Neural progenitor cell (in vitro differentiated cells): Measurements from ENCODE around the gene SBF1. TPM values are rescaled to one million over a fixed set of nuclear protein-coding genes. Genes with fewer than 3 reads are reported as not detected.

Experiments used
- DNase-seq: peaks from one replicate; pipeline ENCODE4 v3.0.0-alpha.2; 2016; ENCODE audit warnings: low spot score
- H2AFZ ChIP-seq: fragments of 200-600 bp; sonication (generic); replicated peaks from 2 replicates; pipeline ENCODE4 v1.6.1; 2016; ENCODE audit warnings: antibody characterized with exemption
- H3F3A ChIP-seq: fragments of 200-600 bp; sonication (generic); 2 replicates; pipeline ENCODE4 v1.6.1; 2016; ENCODE audit warnings: antibody characterized with exemption, low read depth
- H3K27ac ChIP-seq: fragments of 200-600 bp; sonication (generic); 2 replicates; pipeline ENCODE4 v1.5.1; 2016; ENCODE audit warnings: mild to moderate bottlenecking
- H3K27me3 ChIP-seq: fragments of 200-600 bp; sonication (generic); 2 replicates; pipeline ENCODE4 v1.6.1; 2016; ENCODE audit warnings: mild to moderate bottlenecking, moderate library complexity
- H3K36me3 ChIP-seq: fragments of 200-600 bp; sonication (generic); 2 replicates; pipeline ENCODE4 v1.5.1; 2016
- H3K4me1 ChIP-seq: fragments of 200-600 bp; sonication (generic); 2 replicates; pipeline ENCODE4 v1.6.1; 2016; ENCODE audit warnings: mixed run types
- H3K4me2 ChIP-seq: fragments of 200-600 bp; sonication (generic); 2 replicates; pipeline ENCODE4 v1.6.1; 2016
- H3K4me3 ChIP-seq: fragments of 200-600 bp; sonication (generic); 2 replicates; pipeline ENCODE4 v1.5.1; 2016
- H3K79me2 ChIP-seq: fragments of 200-600 bp; sonication (generic); 2 replicates; pipeline ENCODE4 v1.6.1; 2016; ENCODE audit warnings: low read depth
- H3K9ac ChIP-seq: fragments of 200-600 bp; sonication (generic); 2 replicates; pipeline ENCODE4 v1.6.1; 2016
- H3K9me3 ChIP-seq: fragments of 200-600 bp; sonication (generic); 2 replicates; pipeline ENCODE4 v1.5.1; 2016; ENCODE audit warnings: low read depth
- H4K20me1 ChIP-seq: fragments of 200-600 bp; sonication (generic); 2 replicates; pipeline ENCODE4 v1.6.1; 2016; ENCODE audit warnings: low read depth
- H3K27ac Mint-ChIP-seq: 3 replicates; pipeline ENCODE4 v1.8.0; 2021; ENCODE audit warnings: mixed read lengths
- H3K27me3 Mint-ChIP-seq: 2 replicates; pipeline ENCODE4 v1.8.0; 2022; ENCODE audit warnings: low read depth, mild to moderate bottlenecking, inconsistent platforms, moderate library complexity, mixed read lengths; ENCODE audit not compliant: insufficient read depth
- H3K36me3 Mint-ChIP-seq: 3 replicates; pipeline ENCODE4 v1.8.0; 2021; ENCODE audit warnings: mixed read lengths
- H3K4me1 Mint-ChIP-seq: 3 replicates; pipeline ENCODE4 v1.8.0; 2021; ENCODE audit warnings: mixed read lengths
- H3K4me3 Mint-ChIP-seq: 3 replicates; pipeline ENCODE4 v1.8.0; 2021; ENCODE audit warnings: mild to moderate bottlenecking, moderate library complexity, mixed read lengths
- H3K9me3 Mint-ChIP-seq: 3 replicates; pipeline ENCODE4 v1.8.0; 2020; ENCODE audit warnings: mixed read lengths
- EZH2 ChIP-seq: fragments of 200-600 bp; sonication (generic); IDR thresholded peaks from 2 replicates; pipeline ENCODE4 v1.6.1; 2017; ENCODE audit warnings: antibody characterized with exemption, mild to moderate bottlenecking, moderate library complexity
- EZH2phosphoT487 ChIP-seq: fragments of 200-600 bp; sonication (generic); IDR thresholded peaks from 2 replicates; pipeline ENCODE4 v1.6.1; 2017; ENCODE audit warnings: antibody characterized with exemption
- total RNA-seq: library from RNA; depleted of rRNA; stranded (reverse); fragments of >200 nt; gene quantifications from 2 replicates; pipeline ENCODE4 v1.2.3, GENCODE V29; 2015; ENCODE audit warnings: low replicate concordance
- TF ChIP-seq, protein P1 (sequence below): fragments of 200-600 bp; sonication (generic); IDR thresholded peaks from 2 replicates; pipeline ENCODE4 v1.5.1; 2017; ENCODE audit warnings: antibody characterized with exemption, mild to moderate bottlenecking

Gene SBF1
- total RNA-seq, 1 donor from 2014 or later = 25.8 TPM

DNA sequence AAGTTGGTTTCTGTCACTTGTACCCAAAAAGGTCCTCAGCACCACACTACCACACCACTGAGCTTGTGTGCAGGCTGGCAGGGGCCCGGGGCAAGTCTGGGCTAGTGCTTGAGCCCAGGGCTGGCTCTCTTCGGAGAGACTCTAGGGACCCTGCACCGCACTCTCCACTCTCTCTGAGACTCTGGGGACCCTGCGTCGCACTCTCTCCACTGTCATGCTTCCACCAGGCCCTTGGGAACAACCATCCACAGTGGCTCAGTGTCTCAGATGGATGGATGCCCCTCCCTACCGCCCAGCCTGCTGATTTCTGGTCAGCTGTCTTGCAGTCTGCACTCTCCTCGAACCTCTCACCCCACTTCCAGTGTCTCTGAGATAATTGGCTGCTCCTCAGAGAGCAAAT lies 2.0 kb upstream of the SBF1 start:
- Histone ChIP-seq H4K20me1 (peaks cover 27% of the 10 kb centered on the region), H3K9ac (no peak overlapping the region), H3K27ac (no peak overlapping the region), H3K27me3 (peaks cover 33% of the 10 kb centered on the region), H3K9me3 (no peaks in the 10 kb centered on the region), H3K36me3 (no peaks in the 10 kb centered on the region), H2AFZ (no peak overlapping the region), H3F3A (peaks cover 3% of the 10 kb centered on the region), H3K4me3 (no peak overlapping the region), H3K79me2 (peaks cover 28% of the 10 kb centered on the region), H3K4me2 (no peak overlapping the region), H3K4me1 (peaks cover 11% of the 10 kb centered on the region)
- H3K9me3 Mint-ChIP-seq = peaks cover 2% of the 10 kb centered on the region
- TF ChIP-seq EZH2phosphoT487 (no peak), EZH2 (no peak)
- TF ChIP-seq, protein P1, sequence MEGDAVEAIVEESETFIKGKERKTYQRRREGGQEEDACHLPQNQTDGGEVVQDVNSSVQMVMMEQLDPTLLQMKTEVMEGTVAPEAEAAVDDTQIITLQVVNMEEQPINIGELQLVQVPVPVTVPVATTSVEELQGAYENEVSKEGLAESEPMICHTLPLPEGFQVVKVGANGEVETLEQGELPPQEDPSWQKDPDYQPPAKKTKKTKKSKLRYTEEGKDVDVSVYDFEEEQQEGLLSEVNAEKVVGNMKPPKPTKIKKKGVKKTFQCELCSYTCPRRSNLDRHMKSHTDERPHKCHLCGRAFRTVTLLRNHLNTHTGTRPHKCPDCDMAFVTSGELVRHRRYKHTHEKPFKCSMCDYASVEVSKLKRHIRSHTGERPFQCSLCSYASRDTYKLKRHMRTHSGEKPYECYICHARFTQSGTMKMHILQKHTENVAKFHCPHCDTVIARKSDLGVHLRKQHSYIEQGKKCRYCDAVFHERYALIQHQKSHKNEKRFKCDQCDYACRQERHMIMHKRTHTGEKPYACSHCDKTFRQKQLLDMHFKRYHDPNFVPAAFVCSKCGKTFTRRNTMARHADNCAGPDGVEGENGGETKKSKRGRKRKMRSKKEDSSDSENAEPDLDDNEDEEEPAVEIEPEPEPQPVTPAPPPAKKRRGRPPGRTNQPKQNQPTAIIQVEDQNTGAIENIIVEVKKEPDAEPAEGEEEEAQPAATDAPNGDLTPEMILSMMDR = no peak
- no peak overlapping the region for H3K27ac Mint-ChIP-seq
- H3K4me1 Mint-ChIP-seq = peaks cover 20% of the 10 kb centered on the region
- peak overlapping the region; percentile 83 for H3K4me3 Mint-ChIP-seq
- peaks cover 39% of the 10 kb centered on the region for H3K27me3 Mint-ChIP-seq
- no peaks in the 10 kb centered on the region for H3K36me3 Mint-ChIP-seq
- DNase-seq = no peak

DNA sequence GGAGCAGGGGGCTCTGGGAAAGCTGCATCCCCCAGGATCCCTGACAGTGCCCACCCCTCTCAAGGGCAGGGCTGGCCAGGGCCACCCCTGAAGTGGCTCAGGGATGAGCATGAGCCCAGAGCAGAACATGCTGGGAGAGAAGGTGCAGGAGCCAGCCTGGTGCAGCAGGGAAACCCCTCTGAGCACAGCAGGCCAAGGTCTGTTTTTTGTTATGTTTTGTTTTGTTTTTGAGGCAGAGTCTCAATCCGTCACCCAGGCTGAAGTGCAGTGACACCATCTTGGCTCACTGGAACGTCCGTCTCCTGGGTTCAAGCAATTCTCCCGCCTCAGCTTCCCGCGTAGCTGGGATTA lies 792 bp upstream of the SBF1 start:
- TF ChIP-seq EZH2phosphoT487 (no peak), EZH2 (no peak)
- TF ChIP-seq, protein P1 = no peak
- Mint-ChIP-seq H3K27me3 (peaks cover 35% of the 10 kb centered on the region), H3K27ac (no peak overlapping the region), H3K9me3 (peaks cover 2% of the 10 kb centered on the region), H3K36me3 (no peaks in the 10 kb centered on the region), H3K4me1 (peaks cover 20% of the 10 kb centered on the region), H3K4me3 (peak overlapping the region; percentile 83)
- H3K27ac ChIP-seq = no peak overlapping the region
- H3K27me3 ChIP-seq = peaks cover 21% of the 10 kb centered on the region
- no peaks in the 10 kb centered on the region for H3K36me3 ChIP-seq
- H2AFZ ChIP-seq = no peak overlapping the region
- DNase-seq = no peak
- peak overlapping the region; percentile 91 for H3K4me3 ChIP-seq
- H4K20me1 ChIP-seq = peaks cover 40% of the 10 kb centered on the region
- H3K9me3 ChIP-seq = no peaks in the 10 kb centered on the region
- H3K4me2 ChIP-seq = peak overlapping the region; percentile 67
- H3K4me1 ChIP-seq = peaks cover 11% of the 10 kb centered on the region
- no peaks in the 10 kb centered on the region for H3F3A ChIP-seq
- peaks cover 40% of the 10 kb centered on the region for H3K79me2 ChIP-seq
- H3K9ac ChIP-seq = no peak overlapping the region

- H2AFZ ChIP-seq = no peak overlapping the region
- peak overlapping the region; percentile 87 for H3K4me3 Mint-ChIP-seq
- peak overlapping the region; percentile 99 for H3K4me2 ChIP-seq
- peaks cover 56% of the 10 kb centered on the region for H3K79me2 ChIP-seq
- peaks cover 55% of the 10 kb centered on the region for H4K20me1 ChIP-seq
- H3K4me1 Mint-ChIP-seq = peaks cover 20% of the 10 kb centered on the region
- peak overlapping the region; percentile 28 for H3K27ac Mint-ChIP-seq
- no peaks in the 10 kb centered on the region for H3K9me3 Mint-ChIP-seq
- peaks cover 15% of the 10 kb centered on the region for H3K4me1 ChIP-seq
- no peak overlapping the region for H3K27ac ChIP-seq
- peak overlapping the region; percentile 88 for H3K9ac ChIP-seq
- DNase-seq = peak; percentile 60
- H3K27me3 ChIP-seq = peaks cover 5% of the 10 kb centered on the region
- no peak for TF ChIP-seq EZH2phosphoT487
- no peak for TF ChIP-seq EZH2
- TF ChIP-seq, protein P1 = no peak
- no peaks in the 10 kb centered on the region for H3K36me3 ChIP-seq
- H3K27me3 Mint-ChIP-seq = peaks cover 19% of the 10 kb centered on the region
- no peaks in the 10 kb centered on the region for H3K9me3 ChIP-seq
- no peaks in the 10 kb centered on the region for H3K36me3 Mint-ChIP-seq
- no peaks in the 10 kb centered on the region for H3F3A ChIP-seq
- H3K4me3 ChIP-seq = peak overlapping the region; percentile 91
Measured at GRCh38 chr22:50473855-50474671, 772 bp downstream of the SBF1 start.
